HG03025 (cell line): ENCODE measurements around the gene MBLAC2.

Experiments
- ATAC-seq: cut with Tn5 transposase; IDR thresholded peaks from one replicate; pipeline ENCODE4 v1.9.1; 2021; ENCODE audit warnings: mild to moderate bottlenecking, moderate library complexity; ENCODE audit not compliant: unreplicated experiment, low FRiP score

MBLAC2 gene

GRCh38 chr5:90474235-90475107, at the start of gene MBLAC2, which contains the start of gene POLR3G:
MBLAC2 (minus strand) TSS chr5:90474771; CDS start chr5:90474292, 479 bp downstream.
POLR3G (plus strand) TSS chr5:90474864; CDS start chr5:90485568, 10,704 bp downstream.
- peak; percentile 85 for ATAC-seq

GRCh38 chr5:90519081-90519480, 44.5 kb upstream of the MBLAC2 start:
- ATAC-seq: no peak

GRCh38 chr5:90518661-90519060, 44.1 kb upstream of the MBLAC2 start:
- no peak for ATAC-seq

DNA sequence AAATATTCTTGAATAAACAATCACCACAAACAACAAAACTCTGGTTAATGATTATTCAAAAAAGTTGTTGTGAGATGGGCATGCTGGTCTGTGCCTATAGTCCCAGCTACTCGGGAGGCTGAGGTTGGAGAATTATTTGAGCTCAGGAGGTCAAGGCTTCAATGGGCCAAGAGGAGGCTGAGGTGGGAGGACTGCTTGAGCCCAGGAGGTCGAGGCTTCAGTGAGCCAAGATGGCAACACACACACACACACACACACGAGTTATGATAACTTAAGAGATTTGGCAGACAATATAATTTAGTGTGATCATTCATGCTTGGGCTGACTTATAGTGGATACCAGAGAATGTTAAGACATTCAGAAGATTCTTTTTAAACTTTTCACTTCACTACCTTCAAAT, 39.9 kb upstream of the MBLAC2 start:
- no peak for ATAC-seq

DNA sequence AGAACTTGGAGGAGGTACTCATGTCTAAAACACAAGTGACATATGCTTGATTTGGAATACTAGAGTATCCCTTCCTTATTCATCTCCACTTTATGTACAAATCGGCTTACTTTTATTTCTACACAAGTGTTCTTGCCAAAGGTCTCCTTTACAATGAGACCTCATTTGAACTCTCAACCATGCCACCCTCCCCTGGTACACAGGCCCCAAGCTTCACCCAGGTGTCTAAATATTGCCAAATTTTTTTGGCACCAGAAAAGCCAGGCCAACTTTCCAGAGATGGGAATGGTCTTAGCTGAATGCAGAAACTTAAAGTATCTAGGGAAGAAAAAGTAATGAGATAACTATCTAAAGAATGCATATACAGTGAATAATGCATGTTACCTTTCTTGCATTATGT, 35.9 kb upstream of the MBLAC2 start:
- no peak for ATAC-seq

DNA sequence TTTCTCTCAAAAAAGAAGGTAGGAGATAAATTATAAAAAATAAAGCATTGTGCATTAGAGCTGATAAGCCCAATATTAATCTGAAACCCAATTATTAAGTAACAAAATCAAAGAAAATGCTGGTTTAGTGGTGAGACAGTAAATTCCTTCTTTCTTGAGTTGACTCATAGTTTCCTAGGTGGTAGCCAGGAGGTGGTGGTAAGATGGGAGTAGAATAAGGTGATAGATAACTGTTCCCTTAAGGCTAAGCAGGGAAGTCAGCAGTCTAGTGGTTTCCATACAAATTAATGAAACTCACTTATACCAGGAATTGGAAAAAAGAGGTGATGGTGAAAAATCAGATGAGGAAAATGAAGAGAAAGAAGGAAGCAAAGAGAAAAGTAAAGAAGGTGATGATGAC, 31.6 kb upstream of the MBLAC2 start:
- ATAC-seq: no peak

DNA sequence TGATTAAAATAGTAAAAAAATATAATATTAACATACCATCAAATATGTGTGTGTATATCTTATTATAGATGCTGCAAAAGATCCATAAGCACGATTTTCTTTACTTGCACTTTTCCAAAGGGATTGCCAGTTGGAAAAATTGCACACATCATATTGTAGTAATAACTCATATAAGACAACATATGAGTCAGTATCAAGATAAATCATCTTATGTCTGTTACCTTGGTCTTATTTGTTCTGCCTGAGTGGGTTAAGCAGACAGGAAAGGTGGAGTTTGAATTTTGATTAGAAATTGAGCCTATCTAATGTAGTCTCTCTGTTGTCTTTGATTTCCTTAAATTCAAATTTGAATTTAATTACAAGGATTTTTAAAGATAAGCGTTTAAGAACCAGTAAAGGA, 30.2 kb upstream of the MBLAC2 start:
- no peak for ATAC-seq

DNA sequence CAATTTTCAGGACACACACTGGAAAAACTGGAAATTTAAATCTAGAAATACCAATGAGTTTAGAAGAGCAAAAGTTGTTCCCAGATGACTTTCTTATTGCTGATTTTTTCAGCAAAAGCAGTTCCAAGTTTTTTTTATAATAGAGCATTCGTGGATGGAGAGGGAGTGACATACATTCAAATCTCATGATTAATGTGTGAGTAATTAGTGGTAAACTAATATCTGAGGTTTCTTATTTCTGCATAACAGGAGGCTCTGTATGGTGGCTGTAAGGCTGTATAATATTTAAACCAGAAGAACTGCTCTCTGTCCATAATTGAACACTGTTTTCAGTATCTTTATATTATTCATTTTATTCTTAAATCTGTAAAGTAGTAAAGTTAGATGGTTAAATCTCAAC, 29.0 kb upstream of the MBLAC2 start:
- no peak for ATAC-seq

- ATAC-seq: no peak
These were observed 20.6 kb upstream of the MBLAC2 start for GRCh38 chr5:90495146-90495545.

DNA sequence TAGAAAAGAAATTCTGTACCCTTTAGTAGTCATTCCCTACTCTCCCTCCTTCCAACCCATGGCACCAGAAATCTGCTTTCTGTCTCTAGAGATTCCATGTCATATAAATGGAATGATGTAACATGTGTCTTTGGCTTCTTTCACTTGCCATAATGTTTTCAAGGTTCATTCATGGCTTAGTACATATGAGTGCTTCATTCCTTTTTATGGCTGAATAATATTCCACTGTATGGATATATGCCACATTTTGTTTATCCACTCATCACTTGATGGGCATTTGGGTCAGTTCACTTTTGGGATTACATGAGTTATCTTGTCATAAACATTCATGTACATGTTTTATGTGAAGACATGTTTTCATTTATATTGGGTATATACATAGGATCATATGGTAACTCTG, 19.5 kb upstream of the MBLAC2 start:
- ATAC-seq: no peak

DNA sequence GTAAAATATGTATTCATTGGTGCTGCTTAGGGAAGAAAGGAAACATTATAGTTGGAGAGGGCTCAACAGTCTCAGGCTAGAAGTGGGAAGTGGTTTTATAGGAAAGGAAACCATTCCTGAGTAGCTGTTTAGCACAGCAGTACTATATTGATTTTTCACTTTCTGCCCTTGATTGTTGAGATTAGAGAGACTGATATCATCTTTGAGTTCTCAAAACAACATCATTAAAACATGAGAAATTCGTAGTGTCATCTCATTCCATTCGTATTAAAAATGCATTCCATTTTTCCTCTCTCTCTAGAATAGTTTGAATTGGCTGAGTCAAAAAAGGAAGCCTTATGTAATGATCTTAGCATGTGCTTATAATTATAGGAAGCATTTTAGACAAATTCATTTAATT, 14.2 kb upstream of the MBLAC2 start:
- ATAC-seq: no peak

- no peak for ATAC-seq
These were observed 10.0 kb upstream of the MBLAC2 start for GRCh38 chr5:90484540-90484939.

- ATAC-seq: no peak
These were observed 8.6 kb upstream of the MBLAC2 start for GRCh38 chr5:90483206-90483605.

DNA sequence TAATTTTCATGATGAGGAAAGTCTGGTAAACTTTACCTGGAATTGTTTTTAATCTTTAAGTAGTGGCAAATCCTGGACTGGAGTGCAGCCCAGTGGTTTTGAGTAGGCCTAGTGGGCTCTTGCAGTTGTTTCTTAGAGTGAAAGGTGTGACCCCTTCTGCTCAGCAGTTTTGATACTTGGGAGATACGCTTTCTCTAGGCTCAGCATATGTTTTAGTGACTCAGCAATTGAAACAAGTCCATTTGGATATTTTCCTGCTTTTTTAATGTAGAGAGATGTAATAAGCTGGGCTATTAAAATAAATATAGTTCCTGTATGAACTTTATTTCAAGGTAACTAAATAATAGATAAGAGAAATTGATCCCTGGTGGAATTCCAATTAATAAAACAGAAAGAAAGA, 6.1 kb upstream of the MBLAC2 start:
- ATAC-seq: no peak

DNA sequence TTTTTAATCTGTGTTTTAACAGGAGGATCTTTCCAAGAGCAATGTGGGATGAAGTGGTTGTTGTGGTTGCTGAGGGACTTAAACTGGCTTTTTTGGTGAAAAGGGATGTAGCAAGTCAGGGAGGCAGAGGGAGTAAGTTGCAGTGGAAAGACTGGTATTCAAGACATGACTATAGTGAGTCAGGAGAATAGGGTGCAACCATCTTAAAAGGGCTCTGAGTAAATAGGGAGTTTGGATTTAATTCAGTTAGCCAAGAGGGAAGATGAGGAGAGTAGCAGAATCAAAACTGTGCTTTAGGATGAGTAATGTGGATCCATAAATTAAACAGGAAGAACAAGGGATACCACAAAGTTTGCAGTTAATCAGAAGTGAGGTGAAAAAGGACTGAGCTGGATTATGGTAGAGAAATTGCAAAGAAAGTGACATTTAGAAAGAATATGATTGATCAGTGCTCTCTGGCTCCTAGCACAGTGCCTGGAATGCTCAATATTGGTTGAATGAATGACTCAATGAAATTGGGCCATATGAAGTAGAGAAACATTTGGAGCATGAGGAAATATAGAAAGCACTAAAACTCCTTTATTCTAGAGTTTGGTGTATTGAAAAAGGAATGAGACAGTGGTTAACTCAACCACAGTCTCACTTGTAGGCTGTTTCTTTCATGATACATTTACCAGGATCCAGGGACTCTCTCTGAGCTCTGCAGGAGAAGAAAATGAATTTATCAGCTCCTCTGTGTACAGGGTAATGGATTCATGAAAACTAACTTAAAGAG, 5.2 kb upstream of the MBLAC2 start:
- no peak for ATAC-seq

- ATAC-seq: no peak
These were observed 3.1 kb upstream of the MBLAC2 start for GRCh38 chr5:90477621-90478215.

DNA sequence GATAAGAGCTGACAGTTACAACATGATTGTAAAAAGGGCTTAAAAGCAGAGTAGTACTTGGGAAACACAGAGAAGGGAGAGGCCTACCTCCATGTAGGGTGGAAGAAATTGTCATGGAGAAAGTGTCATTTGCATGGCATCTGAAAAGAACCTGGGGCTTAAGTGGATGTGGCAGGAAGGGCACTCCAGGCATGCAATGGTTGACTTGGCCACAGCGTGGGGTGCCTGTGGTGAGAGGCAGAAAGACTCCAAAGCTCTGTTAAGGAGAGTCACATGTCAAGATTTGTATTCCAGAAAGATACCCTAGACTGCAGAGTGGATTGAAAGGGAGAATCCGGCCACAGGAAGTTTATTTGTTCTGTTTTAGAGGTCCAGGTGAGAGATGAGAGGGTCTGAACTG, 2.5 kb upstream of the MBLAC2 start:
- no peak for ATAC-seq

DNA sequence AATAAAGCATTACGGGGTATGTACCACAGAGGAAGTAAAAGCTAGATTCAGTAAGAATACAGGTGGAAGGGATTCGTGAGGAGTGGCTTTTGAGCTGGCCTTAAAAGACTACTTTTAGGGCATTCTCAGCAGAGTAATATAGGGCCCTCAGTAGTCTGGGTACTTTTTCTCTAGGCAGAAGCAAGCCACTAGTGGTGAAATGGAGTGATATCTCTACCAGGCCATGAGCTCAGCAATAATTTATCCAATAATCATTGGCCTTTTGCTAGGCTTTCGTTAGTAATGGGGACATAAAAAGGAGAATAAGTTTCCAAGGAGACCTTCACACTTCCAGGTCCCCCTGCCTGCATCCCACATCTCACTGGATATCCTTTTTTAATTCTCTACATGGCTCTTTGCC, 1.8 kb upstream of the MBLAC2 start:
- no peak for ATAC-seq

- ATAC-seq: no peak
These were observed 937 bp upstream of the MBLAC2 start for GRCh38 chr5:90475436-90475980.

- ATAC-seq: peak; percentile 9
These were observed 956 bp downstream of the MBLAC2 start for GRCh38 chr5:90473396-90474234.
